HG02884 (cell line): ENCODE measurements around the gene DOCK11.

Experiments used
- ATAC-seq: cut with Tn5 transposase; IDR thresholded peaks from one replicate; pipeline ENCODE4 v1.9.1; 2021; ENCODE audit warnings: mild to moderate bottlenecking, moderate library complexity; ENCODE audit not compliant: unreplicated experiment

DOCK11 gene

GRCh38 chrX:118499295-118499694 is 3.7 kb downstream of the DOCK11 start:
- ATAC-seq, result no peak

GRCh38 chrX:118502161-118502789 is 6.7 kb downstream of the DOCK11 start:
- no peak for ATAC-seq

DNA sequence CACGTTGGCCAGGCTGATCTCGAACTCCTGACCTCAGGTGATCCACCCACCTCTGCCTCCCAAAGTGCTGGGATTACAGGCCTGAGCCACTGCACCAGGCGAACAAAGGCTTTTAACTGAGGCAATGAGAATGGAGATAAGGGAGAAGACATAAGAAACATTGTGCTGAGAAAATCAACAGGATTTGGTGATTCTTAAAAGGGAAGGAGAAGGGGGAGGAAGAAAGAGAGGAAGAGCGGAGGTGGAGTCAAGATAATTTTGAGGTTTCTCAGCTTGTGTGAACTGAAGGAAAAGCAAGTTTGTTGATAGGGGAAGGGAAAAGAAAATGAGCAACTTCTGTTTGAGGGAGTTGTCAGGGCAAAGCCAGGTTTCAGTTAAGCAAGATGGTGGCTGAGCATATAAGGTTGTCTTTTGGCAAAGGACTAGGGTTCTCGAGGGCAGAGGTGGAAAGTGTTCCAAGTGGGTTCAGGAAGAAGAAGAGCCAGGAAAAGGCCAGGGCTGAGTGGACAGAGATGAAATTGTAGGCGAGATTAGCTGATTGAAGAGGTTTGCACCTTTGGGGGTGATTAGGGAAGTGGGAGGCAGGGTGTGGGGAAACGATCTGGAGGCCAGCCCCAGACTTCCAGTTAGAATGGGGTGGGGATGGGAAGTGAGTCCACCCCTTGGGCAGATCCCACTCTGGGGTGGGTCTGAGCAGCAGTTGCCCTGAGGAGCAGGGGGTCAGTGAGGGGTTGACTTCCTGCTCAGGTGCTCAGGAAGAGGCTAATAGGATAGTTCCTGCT is 7.8 kb downstream of the DOCK11 start:
- ATAC-seq, result no peak

- no peak for ATAC-seq
Measured at GRCh38 chrX:118504581-118504980, 9.0 kb downstream of the DOCK11 start.

GRCh38 chrX:118506805-118507480 is 11.3 kb downstream of the DOCK11 start:
- ATAC-seq, result no peak

DNA sequence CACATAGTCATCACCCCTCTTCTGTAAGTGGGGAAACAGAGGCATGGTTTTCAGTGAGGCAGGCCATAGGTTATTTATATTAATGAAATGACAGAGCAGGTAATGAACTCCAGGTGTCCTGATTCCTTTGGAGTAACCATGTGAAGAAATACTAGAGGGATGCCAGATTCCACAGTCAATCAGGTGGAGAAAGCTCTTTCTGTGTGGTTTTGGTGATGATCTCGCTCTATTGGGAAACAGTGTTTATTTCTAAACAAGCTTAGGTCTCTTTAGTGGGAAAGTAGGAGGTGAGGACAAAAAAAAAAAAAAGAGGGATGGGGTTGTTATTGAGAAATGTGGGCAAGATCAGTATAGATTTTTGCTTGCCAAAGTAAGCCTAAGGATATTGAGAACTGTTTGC is 12.2 kb downstream of the DOCK11 start:
- ATAC-seq, result no peak

DNA sequence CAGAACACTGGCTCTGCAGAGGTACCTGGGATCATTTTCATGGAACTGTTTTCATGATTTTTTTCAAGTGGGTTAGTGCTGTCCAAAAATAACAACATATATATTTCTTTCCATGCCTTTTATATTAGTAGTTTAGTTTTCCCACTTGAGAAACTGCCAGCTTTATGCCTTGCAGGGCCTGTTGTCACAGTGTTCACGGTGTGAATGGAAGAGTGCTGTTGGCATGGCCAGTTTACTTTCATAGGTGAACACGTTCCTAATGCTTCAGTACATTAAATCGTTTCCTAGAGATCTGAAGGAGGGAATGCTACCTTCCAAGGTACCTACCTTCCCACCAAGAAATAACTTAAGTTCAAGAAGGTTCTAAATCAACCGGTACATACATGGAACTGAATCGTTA is 12.6 kb downstream of the DOCK11 start:
- ATAC-seq, result no peak

DNA sequence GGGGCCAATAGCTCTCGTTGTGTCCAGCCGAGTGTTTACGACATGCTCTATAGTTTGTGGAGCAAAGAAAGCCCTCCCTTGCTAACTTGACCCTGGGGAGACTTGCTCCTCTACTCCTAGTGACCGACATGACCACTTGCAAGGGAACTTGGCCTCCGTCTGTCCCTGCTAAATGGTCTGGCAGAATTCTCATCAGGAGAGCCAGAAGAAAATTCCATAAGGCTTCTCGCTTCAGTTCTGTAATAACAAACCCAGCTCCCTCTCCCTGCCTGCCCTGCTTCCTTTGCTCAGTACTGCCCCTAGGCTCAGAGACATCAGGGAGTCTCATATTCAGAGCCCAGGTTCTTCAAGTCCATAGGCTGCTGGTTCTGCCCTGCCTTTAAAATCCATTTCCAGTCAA is 13.0 kb downstream of the DOCK11 start:
- ATAC-seq, result no peak

DNA sequence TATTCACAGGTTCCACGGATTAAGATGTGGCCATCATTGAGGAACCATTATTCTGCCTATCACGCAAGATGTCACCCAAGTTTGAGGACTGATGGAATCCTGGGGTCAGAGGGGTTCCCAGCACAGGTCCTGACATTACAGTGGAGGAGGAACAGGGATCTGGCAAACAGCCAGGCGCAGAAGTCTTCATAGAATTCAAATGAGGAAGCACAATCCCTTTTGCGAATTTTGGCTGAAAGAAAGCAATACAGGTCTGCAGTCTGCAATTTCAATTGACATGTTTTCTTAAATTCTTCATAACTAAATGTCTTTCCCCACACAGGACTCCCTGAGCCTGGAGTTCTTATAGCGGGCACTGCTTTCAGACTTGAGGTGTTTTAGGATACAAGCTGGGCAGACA is 14.5 kb downstream of the DOCK11 start:
- no peak for ATAC-seq

GRCh38 chrX:118513120-118513898 is 17.7 kb downstream of the DOCK11 start:
- no peak for ATAC-seq

GRCh38 chrX:118519411-118520215 is 24.0 kb downstream of the DOCK11 start:
- ATAC-seq, result peak; percentile 82

DNA sequence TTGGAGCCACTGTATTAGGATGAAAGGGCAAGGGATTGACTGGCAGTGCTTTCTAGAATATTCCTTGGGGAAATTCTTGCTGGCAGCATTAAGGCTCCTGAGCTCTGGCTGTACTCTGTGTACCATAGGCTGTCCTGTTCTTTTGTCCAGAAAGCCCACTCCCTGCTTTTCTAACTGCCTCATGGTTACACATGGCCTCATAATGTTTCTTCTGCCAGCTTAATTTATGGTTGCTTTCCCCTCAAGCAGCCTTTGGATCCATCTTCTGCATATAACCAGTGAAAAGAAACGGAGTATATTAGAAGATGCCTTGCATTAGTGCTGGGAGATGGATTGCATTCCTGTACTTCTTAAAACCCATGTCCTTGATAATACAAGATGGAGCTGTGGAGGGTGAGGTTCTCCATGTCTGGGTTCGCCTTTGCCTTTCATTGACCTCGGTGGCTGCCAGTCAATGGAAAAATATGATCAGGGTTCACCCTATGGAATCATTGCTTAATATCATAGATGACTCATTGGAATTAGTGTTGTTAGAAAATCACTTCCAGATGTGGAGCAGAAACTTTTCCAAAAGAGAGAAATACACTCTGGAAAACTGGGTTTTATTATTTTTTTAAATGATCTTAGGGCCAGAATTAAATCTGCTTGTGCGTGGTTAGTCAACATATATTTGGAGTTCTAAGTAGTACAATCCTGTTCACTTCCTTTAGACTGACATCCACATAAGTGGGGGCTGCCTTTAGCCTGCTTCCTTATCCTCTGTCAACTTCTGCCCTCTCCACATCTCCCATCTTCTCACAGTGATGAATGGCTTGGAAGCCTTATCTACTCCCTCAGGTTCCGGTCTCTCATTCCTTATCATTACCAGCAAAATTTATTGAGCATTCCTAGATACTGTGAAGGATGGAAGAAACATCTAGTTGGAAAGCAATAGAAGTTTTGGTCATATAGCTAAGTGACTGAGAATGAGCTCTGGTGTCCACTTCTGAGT is 24.9 kb downstream of the DOCK11 start:
- ATAC-seq, result no peak

DNA sequence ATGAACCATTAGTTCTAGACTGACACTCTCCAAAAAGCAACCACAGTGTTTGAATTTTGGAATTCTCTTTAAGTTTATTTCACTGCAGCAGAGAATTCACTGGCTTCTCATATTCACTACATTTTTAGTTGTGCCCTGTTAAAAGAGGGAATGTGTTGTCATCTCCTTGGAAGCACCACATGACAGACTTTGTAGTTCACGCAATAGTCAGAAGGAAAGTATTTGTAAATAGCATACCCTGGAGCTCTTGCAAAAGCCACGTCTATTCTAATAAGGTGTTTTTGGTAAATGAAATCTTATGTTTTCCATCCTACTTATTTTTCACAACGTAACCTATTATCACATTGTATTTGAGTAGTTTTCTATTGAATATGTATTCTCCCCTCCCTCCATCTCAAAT is 25.8 kb downstream of the DOCK11 start:
- no peak for ATAC-seq

DNA sequence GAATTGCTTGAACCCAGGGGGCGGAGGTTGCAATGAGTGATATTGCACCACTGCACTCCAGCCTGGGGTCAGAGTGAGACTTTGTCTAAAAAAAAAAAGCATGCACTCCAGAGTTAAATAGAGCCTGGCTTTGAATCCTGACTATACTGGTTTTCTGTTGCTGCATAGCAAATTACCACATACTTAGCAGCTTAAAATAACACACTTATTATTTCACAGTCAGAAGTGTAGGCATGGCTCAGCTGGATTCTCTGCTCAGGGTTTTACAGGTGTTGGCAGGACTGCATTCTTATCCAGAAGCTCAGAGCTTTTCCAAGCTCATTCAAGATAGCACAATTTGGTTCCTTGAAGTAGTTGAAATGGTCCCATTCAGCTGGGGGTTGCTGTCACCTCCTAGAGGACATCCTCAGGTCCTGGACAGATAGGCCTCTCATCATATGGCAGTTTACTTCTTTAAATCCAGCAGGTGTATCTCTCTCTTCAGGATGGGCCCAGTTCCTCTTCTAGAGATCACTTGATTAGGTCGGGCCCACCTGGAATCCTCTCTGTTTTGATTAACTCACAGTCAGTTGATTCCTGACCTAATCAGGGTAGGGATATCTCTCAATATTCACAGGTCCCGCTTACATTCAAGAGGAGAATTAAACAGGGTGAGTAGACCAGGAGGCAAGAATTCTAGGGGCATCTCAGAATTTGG is 26.8 kb downstream of the DOCK11 start:
- ATAC-seq, result no peak

GRCh38 chrX:118523920-118524319 is 28.3 kb downstream of the DOCK11 start:
- ATAC-seq, result no peak

- ATAC-seq, result no peak
Measured at GRCh38 chrX:118524344-118524743, 28.7 kb downstream of the DOCK11 start.

GRCh38 chrX:118525174-118525730 is 29.6 kb downstream of the DOCK11 start:
- no peak for ATAC-seq

DNA sequence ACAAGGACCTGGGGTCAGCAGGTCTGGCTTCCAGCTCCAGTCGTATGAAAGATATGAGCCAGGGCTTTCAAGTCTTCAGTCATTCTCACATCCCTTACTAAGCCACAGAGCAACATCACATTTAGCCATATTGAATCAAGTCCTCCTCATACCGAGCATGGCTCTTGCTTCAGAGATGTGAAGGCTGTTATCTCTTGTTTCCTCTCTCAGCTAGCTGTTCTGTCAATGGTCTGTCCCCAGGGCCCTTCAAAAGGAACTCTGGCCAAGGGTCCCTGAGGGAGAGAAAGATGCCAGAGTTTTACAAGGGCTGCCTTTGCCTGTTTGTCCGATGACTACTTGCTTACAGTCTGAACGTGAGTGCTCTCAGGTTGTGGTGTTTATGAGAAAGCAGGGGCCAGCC is 30.5 kb downstream of the DOCK11 start:
- no peak for ATAC-seq
